ENCODE data around the gene FLT1.

The FLT1 gene

GRCh38 chr13:28299916-28300315 lies 195.0 kb downstream of the FLT1 start:
- Histone ChIP-seq H3K36me3 (ENCODE audit: insufficient read depth, insufficient read length, low read length) (no peaks in the 10 kb centered on the region), H3K9ac (ENCODE audit: insufficient read length, low read depth) (no peak overlapping the region)
- no peak for TF ChIP-seq YY1 (IDR thresholded peaks at IDR 0.05; ENCODE audit: insufficient read depth, insufficient read length)
- no peak for TF ChIP-seq ZNF274 (IDR thresholded peaks at IDR 0.05; ENCODE audit: low read depth, low read length)
- TF ChIP-seq SUZ12 (IDR thresholded peaks at IDR 0.05; ENCODE audit: extremely low read depth, insufficient read depth, insufficient read length) = no peak

GRCh38 chr13:28297341-28297740 lies 197.6 kb downstream of the FLT1 start:
- Histone ChIP-seq H3K4me1 (ENCODE audit: insufficient read depth, insufficient read length) (peaks cover 6% of the 10 kb centered on the region), H3K9me3 (ENCODE audit: insufficient read depth, low read length) (no peaks in the 10 kb centered on the region), H3K36me3 (ENCODE audit: insufficient read depth, insufficient read length, low read length) (peaks cover 3% of the 10 kb centered on the region), H3K9ac (ENCODE audit: insufficient read length, low read depth) (no peak overlapping the region), H3K27me3 (ENCODE audit: insufficient read depth, insufficient read length) (no peaks in the 10 kb centered on the region), H3K4me3 (ENCODE audit: insufficient read length, low read depth) (no peak overlapping the region)
- TF ChIP-seq YY1 (IDR thresholded peaks at IDR 0.05; ENCODE audit: insufficient read depth, insufficient read length) (no peak), SUZ12 (IDR thresholded peaks at IDR 0.05; ENCODE audit: extremely low read depth, insufficient read depth, insufficient read length) (no peak), ZNF274 (IDR thresholded peaks at IDR 0.05; ENCODE audit: low read depth, low read length) (no peak)
- DNase-seq (ENCODE audit: low read depth, low spot score) = peak; percentile 57

More at GRCh38 chr13:28299916-28300315, 195.0 kb downstream of the FLT1 start:
- Histone ChIP-seq H3K4me3 (ENCODE audit: insufficient read length, low read depth) (no peak overlapping the region), H3K9me3 (ENCODE audit: insufficient read depth, low read length) (no peaks in the 10 kb centered on the region), H3K4me1 (ENCODE audit: insufficient read depth, insufficient read length) (peaks cover 6% of the 10 kb centered on the region), H3K27me3 (ENCODE audit: insufficient read depth, insufficient read length) (no peaks in the 10 kb centered on the region)
- no peak for DNase-seq (ENCODE audit: low read depth, low spot score)

DNA sequence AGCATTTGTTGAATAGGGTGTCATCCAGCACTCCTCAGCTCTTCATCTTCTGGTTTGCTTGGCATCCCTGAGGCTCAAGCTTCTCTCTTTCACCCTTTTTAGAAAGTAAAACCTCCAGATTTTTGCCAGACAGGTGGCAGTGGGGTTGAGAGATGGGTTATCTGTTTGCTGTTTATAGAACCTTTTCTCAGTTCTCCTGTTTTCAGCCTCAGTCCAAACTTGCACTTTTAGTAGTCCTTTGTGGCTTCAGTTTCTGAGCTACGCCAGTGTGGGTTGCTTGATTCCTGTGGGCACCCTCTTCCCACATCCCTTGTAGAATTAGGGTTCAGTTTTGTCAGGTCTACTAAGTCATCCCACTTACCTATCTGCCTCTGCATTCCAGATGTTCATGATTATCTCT lies 208.7 kb downstream of the FLT1 start:
- DNase-seq (ENCODE audit: low read depth, low spot score) = no peak
- no peaks in the 10 kb centered on the region for H3K4me1 ChIP-seq (ENCODE audit: insufficient read depth, insufficient read length)
- TF ChIP-seq ZNF274 (IDR thresholded peaks at IDR 0.05; ENCODE audit: low read depth, low read length) (no peak), SUZ12 (IDR thresholded peaks at IDR 0.05; ENCODE audit: extremely low read depth, insufficient read depth, insufficient read length) (no peak), YY1 (IDR thresholded peaks at IDR 0.05; ENCODE audit: insufficient read depth, insufficient read length) (no peak)
- H3K9me3 ChIP-seq (ENCODE audit: insufficient read depth, low read length) = no peaks in the 10 kb centered on the region
- no peaks in the 10 kb centered on the region for H3K27me3 ChIP-seq (ENCODE audit: insufficient read depth, insufficient read length)
- H3K9ac ChIP-seq (ENCODE audit: insufficient read length, low read depth) = no peak overlapping the region
- H3K36me3 ChIP-seq (ENCODE audit: insufficient read depth, insufficient read length, low read length) = peaks cover 19% of the 10 kb centered on the region
- no peak overlapping the region for H3K4me3 ChIP-seq (ENCODE audit: insufficient read length, low read depth)

GRCh38 chr13:28283600-28283999 lies 211.3 kb downstream of the FLT1 start:
- no peaks in the 10 kb centered on the region for H3K9me3 ChIP-seq (ENCODE audit: insufficient read depth, low read length)
- no peak for DNase-seq (ENCODE audit: low read depth, low spot score)
- H3K4me3 ChIP-seq (ENCODE audit: insufficient read length, low read depth) = no peak overlapping the region
- H3K9ac ChIP-seq (ENCODE audit: insufficient read length, low read depth) = no peak overlapping the region
- H3K4me1 ChIP-seq (ENCODE audit: insufficient read depth, insufficient read length) = no peaks in the 10 kb centered on the region
- H3K27me3 ChIP-seq (ENCODE audit: insufficient read depth, insufficient read length) = no peaks in the 10 kb centered on the region
- peaks cover 19% of the 10 kb centered on the region for H3K36me3 ChIP-seq (ENCODE audit: insufficient read depth, insufficient read length, low read length)
- TF ChIP-seq ZNF274 (IDR thresholded peaks at IDR 0.05; ENCODE audit: low read depth, low read length) = no peak
- TF ChIP-seq YY1 (IDR thresholded peaks at IDR 0.05; ENCODE audit: insufficient read depth, insufficient read length) = no peak
- no peak for TF ChIP-seq SUZ12 (IDR thresholded peaks at IDR 0.05; ENCODE audit: extremely low read depth, insufficient read depth, insufficient read length)

DNA sequence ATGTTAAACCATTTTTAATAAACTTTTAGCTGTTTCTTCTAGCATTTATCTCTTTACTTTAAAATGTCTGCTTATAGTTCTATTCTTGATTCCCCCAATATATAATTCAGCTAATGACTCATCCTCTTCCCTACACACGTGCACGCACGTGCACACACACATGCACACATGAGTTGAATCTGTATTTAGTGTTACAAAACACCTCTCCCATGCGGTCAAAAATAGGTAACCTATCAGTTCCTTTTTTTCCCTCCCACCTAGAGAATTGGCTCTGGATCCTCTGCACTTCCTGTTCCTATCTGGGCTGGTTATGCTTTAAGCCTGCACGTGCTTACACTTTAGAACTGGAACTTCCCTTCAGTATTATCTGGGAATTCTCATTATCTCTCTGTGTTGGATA lies 212.5 kb downstream of the FLT1 start:
- Histone ChIP-seq H3K4me3 (ENCODE audit: insufficient read length, low read depth) (no peak overlapping the region), H3K36me3 (ENCODE audit: insufficient read depth, insufficient read length, low read length) (peaks cover 23% of the 10 kb centered on the region), H3K4me1 (ENCODE audit: insufficient read depth, insufficient read length) (no peaks in the 10 kb centered on the region), H3K9me3 (ENCODE audit: insufficient read depth, low read length) (no peaks in the 10 kb centered on the region), H3K27me3 (ENCODE audit: insufficient read depth, insufficient read length) (no peaks in the 10 kb centered on the region), H3K9ac (ENCODE audit: insufficient read length, low read depth) (no peak overlapping the region)
- TF ChIP-seq SUZ12 (IDR thresholded peaks at IDR 0.05; ENCODE audit: extremely low read depth, insufficient read depth, insufficient read length) = no peak
- no peak for TF ChIP-seq ZNF274 (IDR thresholded peaks at IDR 0.05; ENCODE audit: low read depth, low read length)
- no peak for TF ChIP-seq YY1 (IDR thresholded peaks at IDR 0.05; ENCODE audit: insufficient read depth, insufficient read length)
- no peak for DNase-seq (ENCODE audit: low read depth, low spot score)

DNA sequence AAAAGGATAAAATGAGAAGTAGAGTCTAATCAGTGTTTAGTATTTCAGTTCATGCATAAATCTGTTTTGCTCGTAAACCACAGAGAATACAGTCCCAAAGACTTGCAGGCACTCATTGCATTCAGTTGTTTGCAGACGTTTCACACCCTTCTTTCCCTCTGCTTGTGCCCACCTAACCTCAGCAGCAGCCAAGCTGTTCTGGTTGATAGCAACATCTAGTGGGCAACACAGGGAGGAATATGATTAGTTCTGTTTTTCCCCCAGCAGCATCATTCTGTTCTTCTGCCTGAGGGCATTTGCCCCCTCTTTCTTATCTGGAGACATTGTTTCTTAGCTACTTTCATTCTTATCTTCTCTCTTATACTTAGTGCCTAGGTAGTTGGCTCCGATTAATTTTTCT lies 221.0 kb downstream of the FLT1 start:
- DNase-seq (ENCODE audit: low read depth, low spot score) = no peak
- Histone ChIP-seq H3K4me3 (ENCODE audit: insufficient read length, low read depth) (no peak overlapping the region), H3K9ac (ENCODE audit: insufficient read length, low read depth) (no peak overlapping the region), H3K27me3 (ENCODE audit: insufficient read depth, insufficient read length) (no peaks in the 10 kb centered on the region), H3K4me1 (ENCODE audit: insufficient read depth, insufficient read length) (no peaks in the 10 kb centered on the region), H3K36me3 (ENCODE audit: insufficient read depth, insufficient read length, low read length) (peaks cover 16% of the 10 kb centered on the region), H3K9me3 (ENCODE audit: insufficient read depth, low read length) (no peaks in the 10 kb centered on the region)
- no peak for TF ChIP-seq ZNF274 (IDR thresholded peaks at IDR 0.05; ENCODE audit: low read depth, low read length)
- no peak for TF ChIP-seq SUZ12 (IDR thresholded peaks at IDR 0.05; ENCODE audit: extremely low read depth, insufficient read depth, insufficient read length)

GRCh38 chr13:28271056-28271840 lies 223.7 kb downstream of the FLT1 start:
- Histone ChIP-seq H3K4me1 (ENCODE audit: insufficient read depth, insufficient read length) (no peaks in the 10 kb centered on the region), H3K4me3 (ENCODE audit: insufficient read length, low read depth) (no peak overlapping the region), H3K9ac (ENCODE audit: insufficient read length, low read depth) (no peak overlapping the region), H3K27me3 (ENCODE audit: insufficient read depth, insufficient read length) (no peaks in the 10 kb centered on the region), H3K36me3 (ENCODE audit: insufficient read depth, insufficient read length, low read length) (peaks cover 24% of the 10 kb centered on the region), H3K9me3 (ENCODE audit: insufficient read depth, low read length) (0 out of 2 replicates have a peak, but pooled peaks cover 10% of the 10 kb centered on the region)
- no peak for DNase-seq (ENCODE audit: low read depth, low spot score)
- TF ChIP-seq ZNF274 (IDR thresholded peaks at IDR 0.05; ENCODE audit: low read depth, low read length) = no peak
- TF ChIP-seq SUZ12 (IDR thresholded peaks at IDR 0.05; ENCODE audit: extremely low read depth, insufficient read depth, insufficient read length) = no peak

All from NT2/D1 (cell line).